Large intestine (tissue), 3 donors: ENCODE results near the gene DEGS2. TPM values are rescaled to one million over a fixed set of nuclear protein-coding genes. Genes with fewer than 3 reads are reported as not detected.
"Not testable (repeated sequence)": the region's sequence is repeated elsewhere in the genome, so short reads cannot be mapped to it uniquely, and the experiment has no call there.

Experiments used
- DNase-seq, 2 donors: peaks; one replicate each; pipeline versions ENCODE4 v3.0.0 to v3.0.0-alpha.2; 2013
- H3K27ac ChIP-seq: one replicate; pipeline ENCODE4 v1.5.1; 2013; ENCODE audit warnings: low read length
- H3K27me3 ChIP-seq: 2 replicates; pipeline ENCODE4 v1.6.1; 2013; ENCODE audit warnings: low read length; ENCODE audit not compliant: control insufficient read depth, insufficient read depth
- H3K36me3 ChIP-seq: 2 replicates; pipeline ENCODE4 v1.6.1; 2013; ENCODE audit warnings: low read length; ENCODE audit not compliant: control insufficient read depth, insufficient read depth
- H3K4me1 ChIP-seq: one replicate; pipeline ENCODE4 v1.6.1; 2013; ENCODE audit warnings: low read length; ENCODE audit not compliant: control insufficient read depth, insufficient read depth
- H3K4me3 ChIP-seq: one replicate; pipeline ENCODE4 v1.5.1; 2013; ENCODE audit warnings: low read length
- H3K9me3 ChIP-seq: one replicate; pipeline ENCODE4 v1.6.1; 2013; ENCODE audit warnings: mild to moderate bottlenecking, low read depth, low read length, moderate library complexity; ENCODE audit not compliant: control insufficient read depth
- WGBS: methylation state at CpG from one replicate; pipeline ENCODE4 v1.1.5; 2013; ENCODE audit warnings: low lambda C conversion rate; ENCODE audit not compliant: insufficient coverage; 5-methylcytosine and 5-hydroxymethylcytosine counted together
- polyA plus RNA-seq: library from polyadenylated mRNA; unstranded; fragments of 120-200 nt; gene quantifications from one replicate; pipeline ENCODE4 v1.2.1, GENCODE V29; 2013

DEGS2 gene
- polyA plus RNA-seq, 1 donor = 21.6 TPM

GRCh38 chr14:100180671-100181070, 21.2 kb upstream of the DEGS2 start:
- not testable (repeated sequence) for DNase-seq, H3K36me3 ChIP-seq, H3K4me3 ChIP-seq, H3K27ac ChIP-seq, H3K9me3 ChIP-seq, H3K27me3 ChIP-seq, H3K4me1 ChIP-seq
- WGBS = no CpG with 5 or more reads among the region's 30 CpGs

- Histone ChIP-seq H3K27me3 (no peaks in the 10 kb centered on the region), H3K9me3 (no peaks in the 10 kb centered on the region), H3K4me1 (no peaks in the 10 kb centered on the region), H3K4me3 (no peak overlapping the region), H3K27ac (no peak overlapping the region), H3K36me3 (no peaks in the 10 kb centered on the region)
- no CpG with 5 or more reads among the region's 7 CpGs for WGBS
- no peak for DNase-seq
Observed at GRCh38 chr14:100178691-100179090, 19.2 kb upstream of the DEGS2 start.

DNA sequence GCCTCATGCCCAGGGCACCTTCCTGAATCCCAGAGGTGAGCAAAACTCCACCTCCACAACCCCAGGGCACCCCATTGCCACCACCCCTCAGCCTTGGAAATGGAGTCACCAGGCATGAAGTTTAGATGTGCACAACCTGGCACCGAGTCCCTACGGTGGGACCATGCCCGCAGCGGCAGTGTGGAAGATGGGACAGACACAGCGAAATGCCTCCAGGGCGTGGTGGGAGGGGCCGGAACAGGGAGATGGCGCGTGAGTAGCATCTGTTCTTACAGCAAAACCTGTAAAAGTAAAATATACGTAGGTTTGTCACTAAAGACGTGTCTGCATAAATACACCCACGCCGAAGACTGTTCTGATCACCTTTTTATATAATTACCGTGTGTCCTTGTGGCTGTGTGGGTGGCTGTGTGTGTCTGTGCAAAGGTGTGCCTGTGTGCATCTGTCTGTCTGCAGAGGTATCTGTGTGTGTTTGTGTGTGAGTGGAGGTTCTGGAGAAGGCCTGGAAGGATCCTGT, 17.4 kb upstream of the DEGS2 start:
- DNase-seq = no peak
- no peak overlapping the region for H3K27ac ChIP-seq
- H3K4me1 ChIP-seq = no peaks in the 10 kb centered on the region
- H3K4me3 ChIP-seq = no peak overlapping the region
- no peaks in the 10 kb centered on the region for H3K9me3 ChIP-seq
- 95% methylated on average over 4 of the region's 14 CpGs for WGBS
- H3K27me3 ChIP-seq = no peaks in the 10 kb centered on the region
- no peaks in the 10 kb centered on the region for H3K36me3 ChIP-seq

GRCh38 chr14:100173353-100173752, 13.9 kb upstream of the DEGS2 start:
- no peaks in the 10 kb centered on the region for H3K36me3 ChIP-seq
- H3K4me1 ChIP-seq = no peaks in the 10 kb centered on the region
- H3K27me3 ChIP-seq = no peaks in the 10 kb centered on the region
- H3K9me3 ChIP-seq = no peaks in the 10 kb centered on the region
- H3K4me3 ChIP-seq = no peak overlapping the region
- no peak for DNase-seq
- H3K27ac ChIP-seq = no peak overlapping the region
- WGBS = 20% methylated on average over 1 of the region's 7 CpGs

DNA sequence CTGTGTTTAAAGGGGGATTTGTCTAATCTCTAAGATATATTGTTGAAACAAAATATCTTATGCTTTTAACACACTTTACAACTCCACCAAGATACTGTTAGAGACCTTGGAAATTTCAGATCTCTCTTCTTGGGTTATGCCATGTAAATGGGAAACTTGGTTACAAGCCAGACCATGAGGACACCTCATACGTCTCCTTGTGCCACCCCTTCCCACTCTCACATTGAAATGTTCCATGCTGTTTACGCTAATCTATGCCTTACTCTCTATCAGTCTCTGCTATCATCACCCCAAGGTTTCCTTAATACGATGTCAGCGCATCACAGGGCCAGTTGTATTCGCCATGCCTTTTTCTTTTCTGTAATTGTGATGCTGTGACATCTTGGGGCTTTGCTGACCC, 13.4 kb upstream of the DEGS2 start:
- H3K4me1 ChIP-seq = no peaks in the 10 kb centered on the region
- H3K27ac ChIP-seq = no peak overlapping the region
- no peaks in the 10 kb centered on the region for H3K36me3 ChIP-seq
- WGBS = no CpG with 5 or more reads among the region's 5 CpGs
- no peaks in the 10 kb centered on the region for H3K27me3 ChIP-seq
- no peaks in the 10 kb centered on the region for H3K9me3 ChIP-seq
- H3K4me3 ChIP-seq = no peak overlapping the region
- DNase-seq = no peak

DNA sequence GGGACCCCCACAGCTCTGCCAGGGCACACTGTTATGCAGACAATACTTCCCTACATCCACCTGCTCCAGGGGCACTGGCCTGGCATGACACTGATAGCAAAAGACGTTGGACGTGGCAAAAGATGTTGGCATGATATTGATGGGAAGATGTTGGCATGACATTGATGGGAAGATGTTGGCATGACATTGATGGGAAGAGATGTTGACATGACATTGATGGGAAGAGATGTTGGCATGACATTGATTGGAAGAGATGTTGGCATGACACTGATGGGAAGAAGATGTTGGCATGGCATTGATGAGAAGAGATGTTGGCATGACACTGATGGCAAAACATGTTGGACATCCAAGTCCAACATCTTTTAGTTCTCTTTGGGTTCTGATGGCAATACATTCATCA, 11.4 kb upstream of the DEGS2 start:
- no peak overlapping the region for H3K4me3 ChIP-seq
- peaks cover 8% of the 10 kb centered on the region for H3K27me3 ChIP-seq
- no peaks in the 10 kb centered on the region for H3K9me3 ChIP-seq
- H3K36me3 ChIP-seq = no peaks in the 10 kb centered on the region
- DNase-seq = no peak
- H3K27ac ChIP-seq = no peak overlapping the region
- no CpG with 5 or more reads among the region's 2 CpGs for WGBS
- H3K4me1 ChIP-seq = peaks cover 6% of the 10 kb centered on the region

DNA sequence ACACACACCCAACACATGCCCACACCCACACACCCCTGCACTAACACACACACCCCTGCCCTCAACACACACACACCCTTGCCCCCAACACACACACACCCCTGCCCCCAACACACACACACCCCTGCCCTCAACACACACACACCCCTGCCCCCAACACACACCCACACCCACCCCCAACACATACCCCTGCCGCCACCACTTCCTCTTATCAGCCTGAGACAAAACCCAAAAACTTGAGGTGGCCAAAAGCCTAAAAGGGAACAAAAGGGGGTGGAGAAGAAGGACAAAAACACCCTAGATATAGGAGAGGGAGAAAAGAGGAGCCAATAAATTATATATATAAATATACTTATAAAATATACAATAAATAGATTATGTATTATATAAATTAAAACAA, 9.1 kb upstream of the DEGS2 start:
- no peak for DNase-seq
- H3K27ac ChIP-seq = no peak overlapping the region
- H3K27me3 ChIP-seq = peaks cover 11% of the 10 kb centered on the region
- H3K36me3 ChIP-seq = no peaks in the 10 kb centered on the region
- no CpG with 5 or more reads among the region's 1 CpG for WGBS
- H3K4me3 ChIP-seq = no peak overlapping the region
- H3K4me1 ChIP-seq = peaks cover 10% of the 10 kb centered on the region
- no peaks in the 10 kb centered on the region for H3K9me3 ChIP-seq

DNA sequence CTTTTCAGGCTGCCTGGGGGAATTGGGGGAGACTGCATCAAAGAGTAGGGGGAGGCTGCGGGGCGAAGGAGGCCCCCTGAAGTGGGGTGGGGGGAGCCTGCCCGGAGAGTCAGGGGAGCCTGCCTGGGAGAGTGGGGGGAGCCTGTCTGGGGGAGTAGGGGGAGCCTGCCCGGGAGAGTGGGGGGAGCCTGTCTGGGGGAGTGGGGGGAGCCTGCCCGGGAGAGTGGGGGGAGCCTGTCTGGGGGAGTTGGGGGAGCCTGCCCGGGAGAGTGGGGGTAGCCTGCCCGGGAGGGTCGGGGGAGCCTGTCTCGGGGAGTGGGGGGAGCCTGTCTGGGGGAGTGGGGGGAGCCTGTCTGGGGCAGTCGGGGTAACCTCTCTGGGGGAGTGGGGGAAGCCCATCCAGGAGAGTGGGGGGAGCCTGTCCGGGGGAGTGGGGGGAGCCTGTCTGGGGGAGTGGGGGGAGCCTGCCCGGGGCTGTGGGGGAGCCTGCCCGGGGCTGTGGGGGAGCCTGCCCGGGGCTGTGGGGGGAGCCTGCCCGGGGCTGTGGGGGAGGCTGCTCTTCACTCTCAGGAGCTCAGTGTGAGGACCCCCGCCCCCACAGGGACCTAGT, 6.5 kb upstream of the DEGS2 start:
- Histone ChIP-seq H3K36me3 (no peaks in the 10 kb centered on the region), H3K27me3 (peaks cover 14% of the 10 kb centered on the region), H3K9me3 (no peaks in the 10 kb centered on the region), H3K27ac (no peak overlapping the region), H3K4me3 (peak overlapping the region; percentile 10), H3K4me1 (peaks cover 10% of the 10 kb centered on the region)
- no CpG with 5 or more reads among the region's 16 CpGs for WGBS
- DNase-seq = no peak

GRCh38 chr14:100165376-100165775, 5.9 kb upstream of the DEGS2 start:
- Histone ChIP-seq H3K9me3 (no peaks in the 10 kb centered on the region), H3K27me3 (peaks cover 19% of the 10 kb centered on the region), H3K4me1 (peaks cover 10% of the 10 kb centered on the region), H3K4me3 (peak overlapping the region; percentile 10), H3K36me3 (no peaks in the 10 kb centered on the region), H3K27ac (no peak overlapping the region)
- WGBS = no CpG with 5 or more reads among the region's 27 CpGs
- peak in 1 of 2 donors; percentile 58 for DNase-seq

DNA sequence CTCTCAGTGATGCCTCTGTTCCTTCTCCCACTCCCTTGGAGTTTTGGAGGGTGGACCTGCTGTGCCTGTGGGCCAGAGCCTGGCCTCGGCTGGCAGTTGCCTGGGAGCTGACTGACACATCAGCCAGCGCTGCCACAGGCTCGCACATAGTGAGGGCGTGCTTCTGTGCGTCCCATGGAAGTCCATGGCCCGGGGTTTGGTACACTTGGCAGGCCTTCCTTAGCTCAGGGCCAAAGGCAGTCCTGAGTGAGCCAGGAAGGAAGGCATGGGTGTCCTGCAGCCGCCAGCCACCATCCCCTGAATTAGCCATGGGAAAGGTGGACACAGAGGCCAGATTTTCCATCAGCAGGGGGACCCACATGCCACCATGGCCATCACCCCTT, 1.1 kb upstream of the DEGS2 start:
- no CpG with 5 or more reads among the region's 7 CpGs for WGBS
- no peak for DNase-seq
- peaks cover 24% of the 10 kb centered on the region for H3K4me1 ChIP-seq
- H3K36me3 ChIP-seq = no peaks in the 10 kb centered on the region
- H3K4me3 ChIP-seq = no peak overlapping the region
- no peak overlapping the region for H3K27ac ChIP-seq
- H3K27me3 ChIP-seq = peaks cover 25% of the 10 kb centered on the region
- H3K9me3 ChIP-seq = no peaks in the 10 kb centered on the region

- no peak for DNase-seq
- Histone ChIP-seq H3K36me3 (no peaks in the 10 kb centered on the region), H3K9me3 (peaks cover 2% of the 10 kb centered on the region), H3K27me3 (peaks cover 24% of the 10 kb centered on the region), H3K27ac (no peak overlapping the region), H3K4me1 (peaks cover 29% of the 10 kb centered on the region), H3K4me3 (peak overlapping the region; percentile 30)
- WGBS = no CpG with 5 or more reads among the region's 39 CpGs
Observed at GRCh38 chr14:100159865-100160533, 554 bp upstream of the DEGS2 start.
